Osteoblast (primary cell): Measurements from ENCODE around the gene NECTIN3. TPM values are rescaled to one million over a fixed set of nuclear protein-coding genes. Genes with fewer than 3 reads are reported as not detected.
A peak's percentile ranks its signal among the peaks of the same experiment; 100 is the strongest.

Experiments
- DNase-seq: peaks from one replicate; pipeline ENCODE4 v3.0.0; 2011; ENCODE audit warnings: low spot score, mixed read lengths; ENCODE audit not compliant: insufficient read length; ENCODE audit errors: missing footprints
- H2AFZ ChIP-seq: 2 replicates; pipeline ENCODE4 v1.6.0; 2011; ENCODE audit warnings: mild to moderate bottlenecking, low read length
- H3K27ac ChIP-seq: 2 replicates; pipeline ENCODE4 v1.5.1; 2011; ENCODE audit warnings: mild to moderate bottlenecking, low read depth, low read length, moderate library complexity
- H3K27me3 ChIP-seq: 2 replicates; pipeline ENCODE4 v1.6.0; 2012; ENCODE audit warnings: mild to moderate bottlenecking, control low read depth, inconsistent platforms, low read length, moderate library complexity; ENCODE audit not compliant: insufficient read depth
- H3K36me3 ChIP-seq: 2 replicates; pipeline ENCODE4 v1.5.1; 2011; ENCODE audit warnings: mild to moderate bottlenecking, low read length, control low read depth, moderate library complexity; ENCODE audit not compliant: insufficient read depth
- H3K4me1 ChIP-seq: 2 replicates; pipeline ENCODE4 v1.5.1; 2011; ENCODE audit warnings: mild to moderate bottlenecking, low read length, control low read depth, moderate library complexity; ENCODE audit not compliant: insufficient read depth
- H3K4me2 ChIP-seq: 2 replicates; pipeline ENCODE4 v1.6.0; 2011; ENCODE audit warnings: mild to moderate bottlenecking, low read length; ENCODE audit not compliant: insufficient read depth
- H3K4me3 ChIP-seq: fragments of 200-600 bp; sonication (generic); 3 replicates; pipeline ENCODE4 v1.5.1; 2012; ENCODE audit warnings: mild to moderate bottlenecking, low read length, inconsistent platforms; ENCODE audit not compliant: insufficient read depth
- H3K79me2 ChIP-seq: 2 replicates; pipeline ENCODE4 v1.6.0; 2012; ENCODE audit warnings: mild to moderate bottlenecking, low read length, control low read depth, inconsistent platforms; ENCODE audit not compliant: insufficient read depth
- H3K9me3 ChIP-seq: 2 replicates; pipeline ENCODE4 v1.5.1; 2011; ENCODE audit warnings: low read depth, low read length, control low read depth
- H4K20me1 ChIP-seq: 2 replicates; pipeline ENCODE4 v1.6.0; 2012; ENCODE audit warnings: mild to moderate bottlenecking, low read length, control low read depth; ENCODE audit not compliant: insufficient read depth
- total RNA-seq: library from RNA; depleted of rRNA; stranded (reverse); fragments of >200 nt; gene quantifications from 2 replicates; pipeline ENCODE4 v1.2.3, GENCODE V29; 2012
- TF ChIP-seq, protein P1 (sequence below): IDR thresholded peaks from 2 replicates; pipeline ENCODE4 v1.5.1; 2011; ENCODE audit warnings: mild to moderate bottlenecking, low read depth, low read length, moderate library complexity; ENCODE audit errors: extremely low read depth

Gene NECTIN3
- total RNA-seq, 1 donor = 39.8 TPM

DNA sequence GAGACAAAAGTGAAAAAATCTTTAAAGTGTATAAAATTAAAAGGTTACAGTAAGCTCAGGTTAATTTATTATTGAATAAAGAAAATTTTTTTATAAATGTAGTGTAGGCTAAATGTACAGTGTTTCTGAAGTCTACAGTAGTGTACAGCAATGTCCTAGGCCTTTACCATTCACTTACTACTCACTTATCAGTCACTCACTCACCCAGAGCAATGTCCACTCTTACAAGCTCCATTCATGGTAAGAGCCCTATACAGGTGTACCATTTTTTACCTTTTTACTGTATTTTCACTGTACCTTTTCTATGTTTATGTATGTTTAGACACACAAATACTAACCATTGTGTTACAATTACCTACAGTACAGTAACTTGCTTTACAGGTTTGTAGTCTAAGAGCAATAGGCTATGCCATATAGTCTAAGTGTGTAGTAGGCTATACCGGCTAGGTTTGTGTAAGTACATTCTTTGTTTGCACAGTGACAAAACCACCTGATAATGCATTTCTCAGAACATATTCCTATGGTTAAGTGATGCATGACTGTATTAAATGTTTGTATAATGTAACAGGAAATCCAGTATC, 38.1 kb upstream of the NECTIN3 start:
- H3K36me3 ChIP-seq = no peaks in the 10 kb centered on the region
- no peaks in the 10 kb centered on the region for H3K9me3 ChIP-seq
- no peak overlapping the region for H3K4me2 ChIP-seq
- no peak for DNase-seq
- no peaks in the 10 kb centered on the region for H4K20me1 ChIP-seq
- no peak overlapping the region for H3K27ac ChIP-seq
- H3K79me2 ChIP-seq = no peaks in the 10 kb centered on the region
- TF ChIP-seq, protein P1, sequence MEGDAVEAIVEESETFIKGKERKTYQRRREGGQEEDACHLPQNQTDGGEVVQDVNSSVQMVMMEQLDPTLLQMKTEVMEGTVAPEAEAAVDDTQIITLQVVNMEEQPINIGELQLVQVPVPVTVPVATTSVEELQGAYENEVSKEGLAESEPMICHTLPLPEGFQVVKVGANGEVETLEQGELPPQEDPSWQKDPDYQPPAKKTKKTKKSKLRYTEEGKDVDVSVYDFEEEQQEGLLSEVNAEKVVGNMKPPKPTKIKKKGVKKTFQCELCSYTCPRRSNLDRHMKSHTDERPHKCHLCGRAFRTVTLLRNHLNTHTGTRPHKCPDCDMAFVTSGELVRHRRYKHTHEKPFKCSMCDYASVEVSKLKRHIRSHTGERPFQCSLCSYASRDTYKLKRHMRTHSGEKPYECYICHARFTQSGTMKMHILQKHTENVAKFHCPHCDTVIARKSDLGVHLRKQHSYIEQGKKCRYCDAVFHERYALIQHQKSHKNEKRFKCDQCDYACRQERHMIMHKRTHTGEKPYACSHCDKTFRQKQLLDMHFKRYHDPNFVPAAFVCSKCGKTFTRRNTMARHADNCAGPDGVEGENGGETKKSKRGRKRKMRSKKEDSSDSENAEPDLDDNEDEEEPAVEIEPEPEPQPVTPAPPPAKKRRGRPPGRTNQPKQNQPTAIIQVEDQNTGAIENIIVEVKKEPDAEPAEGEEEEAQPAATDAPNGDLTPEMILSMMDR = no peak
- no peak overlapping the region for H2AFZ ChIP-seq
- no peak overlapping the region for H3K4me3 ChIP-seq
- H3K4me1 ChIP-seq = no peaks in the 10 kb centered on the region
- H3K27me3 ChIP-seq = no peaks in the 10 kb centered on the region

DNA sequence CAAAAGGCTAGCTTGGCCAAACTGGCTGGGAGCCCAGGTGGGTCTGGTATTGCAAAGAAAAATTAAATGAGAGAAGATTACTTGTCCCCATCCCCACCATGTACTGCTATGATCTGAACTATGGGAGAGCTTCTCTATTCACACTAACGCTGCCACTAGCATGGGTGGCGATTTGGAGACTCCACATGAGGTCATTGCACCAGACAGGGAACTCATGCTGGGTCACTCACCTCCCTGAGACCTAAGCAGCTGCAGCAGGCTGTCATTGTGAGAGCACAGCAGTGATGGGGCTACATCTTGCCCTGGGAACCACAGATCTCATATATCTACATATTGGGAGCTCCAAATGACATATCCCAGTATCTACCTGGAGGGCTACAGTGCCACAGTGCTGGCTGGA, 36.3 kb upstream of the NECTIN3 start:
- Histone ChIP-seq H3K27me3 (no peaks in the 10 kb centered on the region), H3K9me3 (no peaks in the 10 kb centered on the region), H3K4me1 (no peaks in the 10 kb centered on the region), H3K36me3 (no peaks in the 10 kb centered on the region), H3K4me3 (no peak overlapping the region), H3K4me2 (no peak overlapping the region), H3K27ac (no peak overlapping the region), H3K79me2 (no peaks in the 10 kb centered on the region), H2AFZ (no peak overlapping the region), H4K20me1 (no peaks in the 10 kb centered on the region)
- TF ChIP-seq, protein P1 = no peak
- DNase-seq = no peak

DNA sequence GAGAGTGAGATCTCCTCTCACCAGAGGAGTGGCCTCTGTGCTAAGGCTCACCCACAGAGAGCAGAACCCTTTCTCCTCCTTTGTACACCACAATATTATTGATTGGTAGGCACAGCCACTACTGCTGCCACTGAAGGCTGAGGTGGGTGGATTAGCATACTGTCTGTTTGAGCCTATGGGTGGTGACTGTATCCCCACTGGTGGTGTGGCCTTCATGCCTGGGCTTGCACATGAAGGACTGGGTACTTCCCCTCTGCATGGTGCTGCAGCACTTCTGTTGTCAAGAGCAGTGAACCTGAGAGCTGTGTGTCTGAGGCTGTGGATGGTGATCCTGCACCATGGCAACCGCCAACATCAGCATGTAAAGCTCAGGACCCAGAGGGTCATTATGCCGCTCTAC, 35.7 kb upstream of the NECTIN3 start:
- Histone ChIP-seq H3K4me1 (no peaks in the 10 kb centered on the region), H3K27me3 (no peaks in the 10 kb centered on the region), H3K4me3 (no peak overlapping the region), H2AFZ (peak overlapping the region; percentile 29), H3K9me3 (no peaks in the 10 kb centered on the region), H3K27ac (no peak overlapping the region), H4K20me1 (no peaks in the 10 kb centered on the region), H3K79me2 (no peaks in the 10 kb centered on the region), H3K4me2 (no peak overlapping the region), H3K36me3 (no peaks in the 10 kb centered on the region)
- DNase-seq = no peak
- TF ChIP-seq, protein P1 = no peak

DNA sequence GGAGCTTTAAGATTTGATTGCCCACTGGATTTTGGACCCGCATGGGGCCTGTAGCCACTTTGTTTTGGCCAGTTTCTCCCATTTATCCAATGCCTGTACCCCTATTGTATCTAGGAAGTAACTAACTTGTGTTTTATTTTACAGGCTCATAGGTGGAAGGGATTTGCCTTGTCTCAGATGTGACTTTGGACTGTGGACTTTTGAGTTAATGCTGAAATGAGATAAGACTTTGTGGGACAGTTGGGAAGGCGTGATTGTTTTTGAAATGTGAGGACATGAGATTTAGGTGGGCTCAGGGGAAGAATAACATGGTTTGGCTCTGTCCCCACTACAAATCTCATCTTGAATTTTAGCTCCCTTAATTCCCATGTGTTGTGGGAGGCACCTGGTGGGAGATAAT, 30.7 kb upstream of the NECTIN3 start:
- no peak overlapping the region for H3K4me3 ChIP-seq
- no peaks in the 10 kb centered on the region for H3K79me2 ChIP-seq
- H3K4me1 ChIP-seq = no peaks in the 10 kb centered on the region
- TF ChIP-seq, protein P1 = no peak
- no peak for DNase-seq
- no peak overlapping the region for H2AFZ ChIP-seq
- no peaks in the 10 kb centered on the region for H3K9me3 ChIP-seq
- no peak overlapping the region for H3K27ac ChIP-seq
- no peaks in the 10 kb centered on the region for H3K36me3 ChIP-seq
- H4K20me1 ChIP-seq = no peaks in the 10 kb centered on the region
- H3K4me2 ChIP-seq = no peak overlapping the region
- no peaks in the 10 kb centered on the region for H3K27me3 ChIP-seq
